H54 (cell line): ENCODE data around the gene SND1.

Experiments
- DNase-seq: peaks from one replicate; pipeline ENCODE4 v3.0.0; 2011; ENCODE audit warnings: low spot score, mixed read lengths; ENCODE audit not compliant: insufficient read length
- FAIRE-seq: peaks from 3 replicates; lab custom pipeline; 2011; peaks lifted over from hg19 to GRCh38; lab: Jason Lieb, UNC
- POLR2A ChIP-seq: IDR thresholded peaks from 2 replicates; pipeline ENCODE4 v1.6.1; 2011; ENCODE audit warnings: low read depth, mild to moderate bottlenecking, low read length

The SND1 gene

GRCh38 chr7:127993317-127993716 is 341.3 kb downstream of the SND1 start:
- no peak for DNase-seq
- FAIRE-seq = no peak
- no peak for TF ChIP-seq POLR2A

DNA sequence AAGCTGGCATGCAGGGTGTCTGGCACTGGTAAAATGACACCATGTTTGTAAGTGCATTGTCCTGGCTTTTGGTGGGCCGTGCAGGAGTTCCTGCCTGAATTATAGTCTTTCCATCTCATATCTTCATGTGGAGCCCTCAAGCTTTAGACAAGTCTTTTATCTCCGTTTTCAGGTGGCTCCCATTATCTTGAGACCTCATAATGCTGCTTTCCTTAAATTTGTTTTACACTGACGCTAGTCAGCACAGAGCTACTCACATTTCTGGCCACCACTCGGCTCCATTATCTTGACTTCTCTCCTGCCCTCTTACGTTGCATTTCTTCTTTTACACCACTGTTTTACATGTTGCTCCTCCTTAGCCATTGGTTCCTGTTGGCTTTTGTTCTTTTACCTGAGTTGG is 342.0 kb downstream of the SND1 start:
- FAIRE-seq (no peak), DNase-seq (no peak)
- TF ChIP-seq POLR2A = no peak

- DNase-seq = no peak
These were observed 343.3 kb downstream of the SND1 start for GRCh38 chr7:127995156-127995880.

DNA sequence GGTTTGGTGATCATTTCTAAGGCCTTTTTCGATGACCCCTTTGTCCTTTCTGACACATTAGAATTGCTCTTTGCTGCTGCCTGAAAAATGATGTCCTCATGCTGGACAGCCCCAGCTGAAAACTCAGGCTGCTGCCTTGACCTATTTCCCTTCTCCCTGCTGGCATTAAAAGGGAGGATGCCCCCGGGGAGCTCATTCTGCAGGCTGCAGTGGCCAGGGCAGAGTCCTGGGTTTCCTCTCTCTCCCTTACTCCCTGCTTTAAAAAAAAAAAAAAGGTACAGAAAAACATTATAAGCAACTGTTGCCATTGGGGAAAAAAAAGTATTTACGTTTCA is 343.9 kb downstream of the SND1 start:
- no peak for FAIRE-seq
- no peak for TF ChIP-seq POLR2A

More at GRCh38 chr7:127995156-127995880, 343.3 kb downstream of the SND1 start:
- no peak for FAIRE-seq
- TF ChIP-seq POLR2A = no peak

GRCh38 chr7:127996253-127997071 is 344.5 kb downstream of the SND1 start:
- TF ChIP-seq POLR2A = no peak
- FAIRE-seq (no peak), DNase-seq (no peak)

More for the DNA sequence above, 343.9 kb downstream of the SND1 start:
- no peak for DNase-seq

DNA sequence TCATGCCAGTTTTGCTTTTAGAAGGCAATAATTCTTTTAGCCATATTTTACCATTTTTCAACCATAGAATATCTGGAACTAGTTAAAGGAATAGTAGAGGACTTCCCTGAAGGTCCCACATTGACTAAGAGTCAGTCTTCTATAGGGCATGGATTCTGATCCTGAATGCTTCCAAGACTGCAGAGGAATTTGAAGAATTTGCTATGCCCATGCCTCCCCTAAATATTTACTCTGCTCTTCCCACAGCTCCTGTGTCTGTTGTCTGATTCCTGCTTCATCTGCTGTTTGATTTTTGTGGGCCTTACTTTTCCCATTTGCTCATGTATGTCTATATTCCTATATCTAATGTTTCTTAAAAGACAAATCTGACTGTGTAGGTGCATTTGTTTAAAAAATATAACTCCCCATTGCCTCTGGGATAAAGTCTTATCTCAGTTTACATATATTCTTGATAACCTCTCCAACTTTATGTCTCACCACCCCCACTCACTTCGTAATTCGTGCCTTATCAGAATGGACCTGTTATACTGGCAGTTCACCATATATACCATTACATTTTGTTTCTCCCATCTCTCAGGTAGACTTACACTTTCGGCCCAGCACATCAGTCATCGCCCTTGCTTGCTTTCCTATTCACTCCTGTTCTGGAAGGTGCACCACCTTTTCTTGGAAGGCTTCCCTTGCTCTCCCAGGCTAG is 345.4 kb downstream of the SND1 start:
- FAIRE-seq (no peak), DNase-seq (no peak)
- TF ChIP-seq POLR2A = no peak

- TF ChIP-seq POLR2A = no peak
- no peak for DNase-seq
- no peak for FAIRE-seq
These were observed 346.7 kb downstream of the SND1 start for GRCh38 chr7:127998671-127999070.

GRCh38 chr7:128000048-128000447 is 348.1 kb downstream of the SND1 start:
- TF ChIP-seq POLR2A = no peak
- no peak for DNase-seq
- FAIRE-seq = no peak

DNA sequence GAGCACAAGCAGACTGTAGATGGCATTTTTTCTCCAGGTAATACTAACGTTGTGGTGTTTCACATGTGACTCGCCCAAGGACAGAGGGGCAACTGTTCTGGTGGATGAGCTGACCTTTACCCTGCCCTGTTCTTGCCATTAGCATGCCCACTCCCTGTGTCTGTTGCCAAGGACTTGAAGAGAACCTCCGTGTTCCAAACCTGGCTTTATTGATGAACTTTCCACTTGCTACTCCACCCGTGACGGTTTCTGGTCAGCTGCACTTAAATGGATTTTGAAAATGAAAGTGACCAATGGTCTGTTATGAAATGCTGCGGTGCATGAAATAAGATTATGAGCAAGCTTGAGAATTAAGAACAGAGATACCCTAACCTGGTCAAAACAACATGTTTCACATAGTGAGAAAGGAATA is 348.9 kb downstream of the SND1 start:
- FAIRE-seq = no peak
- TF ChIP-seq POLR2A = no peak
- DNase-seq = no peak

GRCh38 chr7:128003167-128003566 is 351.2 kb downstream of the SND1 start:
- no peak for FAIRE-seq
- no peak for TF ChIP-seq POLR2A
- DNase-seq = no peak

- FAIRE-seq (no peak), DNase-seq (no peak)
These were observed 351.8 kb downstream of the SND1 start for GRCh38 chr7:128003787-128004186.

DNA sequence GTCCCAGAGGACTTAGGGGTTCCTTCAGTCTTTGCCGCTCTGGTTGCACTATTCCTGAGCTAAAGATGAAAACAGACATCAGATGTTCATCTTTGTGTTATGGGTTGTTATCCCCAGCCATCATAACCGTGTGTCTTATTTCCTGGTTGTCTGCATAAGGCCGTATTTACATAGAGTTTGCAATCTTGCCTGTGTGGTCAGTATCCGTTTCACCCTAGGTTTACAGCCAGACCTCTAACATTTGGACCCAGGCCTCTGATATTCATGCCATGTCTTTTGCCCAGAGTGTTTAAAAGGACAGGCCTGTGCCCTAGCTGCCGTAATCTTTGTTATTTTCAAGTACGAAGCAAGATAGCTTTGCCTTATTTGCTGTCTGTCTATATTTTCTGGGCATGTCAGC is 352.6 kb downstream of the SND1 start:
- no peak for TF ChIP-seq POLR2A
- DNase-seq (no peak), FAIRE-seq (no peak)

More at GRCh38 chr7:128003787-128004186, 351.8 kb downstream of the SND1 start:
- no peak for TF ChIP-seq POLR2A

- FAIRE-seq (no peak), DNase-seq (no peak)
- no peak for TF ChIP-seq POLR2A
These were observed 353.1 kb downstream of the SND1 start for GRCh38 chr7:128005117-128005516.

GRCh38 chr7:128005759-128006159 is 353.8 kb downstream of the SND1 start:
- DNase-seq (no peak), FAIRE-seq (no peak)
- no peak for TF ChIP-seq POLR2A
